ENCODE data around the gene LYZL4.

Gene LYZL4

DNA sequence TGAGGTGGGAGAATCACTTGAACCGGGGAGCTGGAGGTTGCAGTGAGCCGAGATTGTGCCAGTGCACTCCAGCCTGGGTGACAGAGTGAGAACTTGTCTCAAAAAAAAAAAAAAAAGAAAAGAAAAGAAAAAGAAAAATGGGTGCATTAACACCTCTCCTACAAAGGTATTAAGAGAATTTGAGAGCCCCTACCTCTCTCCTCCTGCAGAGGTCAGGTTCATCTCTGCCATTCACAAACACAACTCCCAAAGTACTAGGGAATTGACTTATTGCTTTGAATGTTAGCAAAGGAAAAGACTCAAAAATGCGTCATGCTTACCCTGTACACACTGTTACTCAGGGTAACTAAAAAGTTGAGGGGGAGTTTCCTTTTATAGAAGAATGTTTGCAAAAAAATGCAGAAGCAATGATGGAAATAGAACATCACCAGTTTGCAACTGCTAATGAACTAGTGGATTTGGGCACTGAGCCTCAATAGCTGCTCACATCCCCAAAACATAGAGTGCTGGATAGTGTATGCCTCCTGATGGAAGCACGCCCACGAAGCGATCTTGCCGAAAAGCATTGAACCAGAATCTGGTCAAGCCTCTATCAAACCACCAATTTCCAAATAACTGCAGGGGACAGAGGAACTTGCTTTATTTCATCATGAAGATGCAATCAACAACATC lies 15.5 kb upstream of the LYZL4 start:
- TF ChIP-seq, protein P1, sequence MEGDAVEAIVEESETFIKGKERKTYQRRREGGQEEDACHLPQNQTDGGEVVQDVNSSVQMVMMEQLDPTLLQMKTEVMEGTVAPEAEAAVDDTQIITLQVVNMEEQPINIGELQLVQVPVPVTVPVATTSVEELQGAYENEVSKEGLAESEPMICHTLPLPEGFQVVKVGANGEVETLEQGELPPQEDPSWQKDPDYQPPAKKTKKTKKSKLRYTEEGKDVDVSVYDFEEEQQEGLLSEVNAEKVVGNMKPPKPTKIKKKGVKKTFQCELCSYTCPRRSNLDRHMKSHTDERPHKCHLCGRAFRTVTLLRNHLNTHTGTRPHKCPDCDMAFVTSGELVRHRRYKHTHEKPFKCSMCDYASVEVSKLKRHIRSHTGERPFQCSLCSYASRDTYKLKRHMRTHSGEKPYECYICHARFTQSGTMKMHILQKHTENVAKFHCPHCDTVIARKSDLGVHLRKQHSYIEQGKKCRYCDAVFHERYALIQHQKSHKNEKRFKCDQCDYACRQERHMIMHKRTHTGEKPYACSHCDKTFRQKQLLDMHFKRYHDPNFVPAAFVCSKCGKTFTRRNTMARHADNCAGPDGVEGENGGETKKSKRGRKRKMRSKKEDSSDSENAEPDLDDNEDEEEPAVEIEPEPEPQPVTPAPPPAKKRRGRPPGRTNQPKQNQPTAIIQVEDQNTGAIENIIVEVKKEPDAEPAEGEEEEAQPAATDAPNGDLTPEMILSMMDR (conservative IDR thresholded peaks at IDR 0.05; ENCODE audit: low read depth, low read length), result no peak
- no peaks in the 10 kb centered on the region for H3K27me3 ChIP-seq (ENCODE audit: insufficient read depth, low read depth)
- no peak overlapping the region for H3K4me2 ChIP-seq
- H4K20me1 ChIP-seq (ENCODE audit: insufficient read depth), result no peaks in the 10 kb centered on the region
- H3K36me3 ChIP-seq (ENCODE audit: insufficient read depth), result no peaks in the 10 kb centered on the region
- no peak overlapping the region for H3K27ac ChIP-seq
- H3K4me3 ChIP-seq (IDR thresholded peaks at IDR 0.05; ENCODE audit: insufficient read depth, low read depth, low read length), result no peak overlapping the region
- no peak overlapping the region for H2AFZ ChIP-seq (ENCODE audit: low read depth)
- no peak overlapping the region for H3K9ac ChIP-seq
- no peaks in the 10 kb centered on the region for H3K79me2 ChIP-seq (ENCODE audit: insufficient read depth, low read depth)
- H3K4me1 ChIP-seq (ENCODE audit: low read depth, poor library complexity, severe bottlenecking), result no peaks in the 10 kb centered on the region

- Histone ChIP-seq H3K4me3 (IDR thresholded peaks at IDR 0.05; ENCODE audit: insufficient read depth, low read depth, low read length) (no peak overlapping the region), H3K36me3 (ENCODE audit: insufficient read depth) (no peaks in the 10 kb centered on the region), H4K20me1 (ENCODE audit: insufficient read depth) (no peaks in the 10 kb centered on the region), H3K4me2 (no peak overlapping the region), H2AFZ (ENCODE audit: low read depth) (no peak overlapping the region), H3K4me1 (ENCODE audit: low read depth, poor library complexity, severe bottlenecking) (no peaks in the 10 kb centered on the region), H3K79me2 (ENCODE audit: insufficient read depth, low read depth) (no peaks in the 10 kb centered on the region), H3K27me3 (ENCODE audit: insufficient read depth, low read depth) (no peaks in the 10 kb centered on the region), H3K9ac (no peak overlapping the region), H3K27ac (no peak overlapping the region)
- TF ChIP-seq, protein P1 (conservative IDR thresholded peaks at IDR 0.05; ENCODE audit: low read depth, low read length), result no peak
These were observed 14.5 kb upstream of the LYZL4 start for GRCh38 chr3:42424911-42425310.

GRCh38 chr3:42421818-42422796 lies 11.7 kb upstream of the LYZL4 start:
- H3K4me3 ChIP-seq (IDR thresholded peaks at IDR 0.05; ENCODE audit: insufficient read depth, low read depth, low read length), result no peak overlapping the region
- H3K27ac ChIP-seq, result no peak overlapping the region
- no peaks in the 10 kb centered on the region for H3K4me1 ChIP-seq (ENCODE audit: low read depth, poor library complexity, severe bottlenecking)
- no peak overlapping the region for H3K4me2 ChIP-seq
- H3K79me2 ChIP-seq (ENCODE audit: insufficient read depth, low read depth), result no peaks in the 10 kb centered on the region
- H3K9ac ChIP-seq, result no peak overlapping the region
- no peaks in the 10 kb centered on the region for H3K36me3 ChIP-seq (ENCODE audit: insufficient read depth)
- TF ChIP-seq, protein P1 (conservative IDR thresholded peaks at IDR 0.05; ENCODE audit: low read depth, low read length), result no peak
- no peaks in the 10 kb centered on the region for H3K27me3 ChIP-seq (ENCODE audit: insufficient read depth, low read depth)
- H4K20me1 ChIP-seq (ENCODE audit: insufficient read depth), result no peaks in the 10 kb centered on the region
- H2AFZ ChIP-seq (ENCODE audit: low read depth), result no peak overlapping the region

GRCh38 chr3:42419563-42419962 lies 9.2 kb upstream of the LYZL4 start:
- Histone ChIP-seq H2AFZ (ENCODE audit: low read depth) (no peak overlapping the region), H3K4me2 (no peak overlapping the region), H3K4me1 (ENCODE audit: low read depth, poor library complexity, severe bottlenecking) (no peaks in the 10 kb centered on the region), H3K4me3 (IDR thresholded peaks at IDR 0.05; ENCODE audit: insufficient read depth, low read depth, low read length) (no peak overlapping the region), H4K20me1 (ENCODE audit: insufficient read depth) (no peaks in the 10 kb centered on the region), H3K9ac (no peak overlapping the region), H3K27me3 (ENCODE audit: insufficient read depth, low read depth) (no peaks in the 10 kb centered on the region), H3K79me2 (ENCODE audit: insufficient read depth, low read depth) (no peaks in the 10 kb centered on the region), H3K36me3 (ENCODE audit: insufficient read depth) (no peaks in the 10 kb centered on the region), H3K27ac (no peak overlapping the region)
- TF ChIP-seq, protein P1 (conservative IDR thresholded peaks at IDR 0.05; ENCODE audit: low read depth, low read length), result no peak

All from KMS-11 (cell line).